ENCODE data around the gene SLC29A1.

DNA sequence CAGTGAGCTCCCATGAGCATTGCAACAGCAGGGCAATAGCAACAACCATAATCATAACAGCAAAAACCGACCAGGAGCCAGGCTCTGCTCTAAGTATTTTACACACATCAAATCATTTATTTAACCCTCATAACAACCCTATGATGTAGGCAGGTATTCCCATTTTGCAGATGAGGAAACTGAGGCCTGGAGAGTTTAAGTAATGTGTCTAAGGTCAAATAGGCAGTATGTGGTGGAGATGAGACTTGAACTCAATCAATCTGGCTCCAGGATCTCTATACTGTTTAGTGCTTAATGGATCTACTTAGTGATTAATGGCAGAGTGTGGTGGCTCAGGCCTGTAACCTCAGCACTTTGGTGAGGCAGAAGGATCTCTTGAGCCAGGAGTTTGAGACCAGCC, 50.2 kb downstream of the SLC29A1 start:
- TF ChIP-seq, protein P1, sequence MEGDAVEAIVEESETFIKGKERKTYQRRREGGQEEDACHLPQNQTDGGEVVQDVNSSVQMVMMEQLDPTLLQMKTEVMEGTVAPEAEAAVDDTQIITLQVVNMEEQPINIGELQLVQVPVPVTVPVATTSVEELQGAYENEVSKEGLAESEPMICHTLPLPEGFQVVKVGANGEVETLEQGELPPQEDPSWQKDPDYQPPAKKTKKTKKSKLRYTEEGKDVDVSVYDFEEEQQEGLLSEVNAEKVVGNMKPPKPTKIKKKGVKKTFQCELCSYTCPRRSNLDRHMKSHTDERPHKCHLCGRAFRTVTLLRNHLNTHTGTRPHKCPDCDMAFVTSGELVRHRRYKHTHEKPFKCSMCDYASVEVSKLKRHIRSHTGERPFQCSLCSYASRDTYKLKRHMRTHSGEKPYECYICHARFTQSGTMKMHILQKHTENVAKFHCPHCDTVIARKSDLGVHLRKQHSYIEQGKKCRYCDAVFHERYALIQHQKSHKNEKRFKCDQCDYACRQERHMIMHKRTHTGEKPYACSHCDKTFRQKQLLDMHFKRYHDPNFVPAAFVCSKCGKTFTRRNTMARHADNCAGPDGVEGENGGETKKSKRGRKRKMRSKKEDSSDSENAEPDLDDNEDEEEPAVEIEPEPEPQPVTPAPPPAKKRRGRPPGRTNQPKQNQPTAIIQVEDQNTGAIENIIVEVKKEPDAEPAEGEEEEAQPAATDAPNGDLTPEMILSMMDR (IDR thresholded peaks at IDR 0.05; ENCODE audit: control extremely low read depth in 1 of 3, insufficient read depth in 1 of 3, low read depth in 1 of 3, low read length in 3 of 3) = no peak
- TF ChIP-seq YY1 (IDR thresholded peaks at IDR 0.05; ENCODE audit: low read depth, low read length) (no peak), TAF1 (IDR thresholded peaks at IDR 0.05; ENCODE audit: low read depth, low read length) (no peak), BACH1 (IDR thresholded peaks at IDR 0.05; ENCODE audit: low read length) (no peak), EZH2 (IDR thresholded peaks at IDR 0.05; ENCODE audit: low read depth, low read length, severe bottlenecking) (no peak), KDM5A (IDR thresholded peaks at IDR 0.05; ENCODE audit: low read length) (no peak), SP2 (IDR thresholded peaks at IDR 0.05; ENCODE audit: low read length) (no peak), GABPA (IDR thresholded peaks at IDR 0.05; ENCODE audit: borderline replicate concordance, insufficient read depth, low read length) (no peak), BRCA1 (IDR thresholded peaks at IDR 0.05; ENCODE audit: low read depth, low read length) (no peak), HDAC2 (IDR thresholded peaks at IDR 0.05; ENCODE audit: borderline replicate concordance in 1 of 2, low read depth in 2 of 2, low read length in 2 of 2) (no peak)
- TF ChIP-seq, protein P2, sequence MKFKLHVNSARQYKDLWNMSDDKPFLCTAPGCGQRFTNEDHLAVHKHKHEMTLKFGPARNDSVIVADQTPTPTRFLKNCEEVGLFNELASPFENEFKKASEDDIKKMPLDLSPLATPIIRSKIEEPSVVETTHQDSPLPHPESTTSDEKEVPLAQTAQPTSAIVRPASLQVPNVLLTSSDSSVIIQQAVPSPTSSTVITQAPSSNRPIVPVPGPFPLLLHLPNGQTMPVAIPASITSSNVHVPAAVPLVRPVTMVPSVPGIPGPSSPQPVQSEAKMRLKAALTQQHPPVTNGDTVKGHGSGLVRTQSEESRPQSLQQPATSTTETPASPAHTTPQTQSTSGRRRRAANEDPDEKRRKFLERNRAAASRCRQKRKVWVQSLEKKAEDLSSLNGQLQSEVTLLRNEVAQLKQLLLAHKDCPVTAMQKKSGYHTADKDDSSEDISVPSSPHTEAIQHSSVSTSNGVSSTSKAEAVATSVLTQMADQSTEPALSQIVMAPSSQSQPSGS (IDR thresholded peaks at IDR 0.05; ENCODE audit: low read length) = no peak
